ENCODE data around the gene LEFTY2.

Gene LEFTY2

DNA sequence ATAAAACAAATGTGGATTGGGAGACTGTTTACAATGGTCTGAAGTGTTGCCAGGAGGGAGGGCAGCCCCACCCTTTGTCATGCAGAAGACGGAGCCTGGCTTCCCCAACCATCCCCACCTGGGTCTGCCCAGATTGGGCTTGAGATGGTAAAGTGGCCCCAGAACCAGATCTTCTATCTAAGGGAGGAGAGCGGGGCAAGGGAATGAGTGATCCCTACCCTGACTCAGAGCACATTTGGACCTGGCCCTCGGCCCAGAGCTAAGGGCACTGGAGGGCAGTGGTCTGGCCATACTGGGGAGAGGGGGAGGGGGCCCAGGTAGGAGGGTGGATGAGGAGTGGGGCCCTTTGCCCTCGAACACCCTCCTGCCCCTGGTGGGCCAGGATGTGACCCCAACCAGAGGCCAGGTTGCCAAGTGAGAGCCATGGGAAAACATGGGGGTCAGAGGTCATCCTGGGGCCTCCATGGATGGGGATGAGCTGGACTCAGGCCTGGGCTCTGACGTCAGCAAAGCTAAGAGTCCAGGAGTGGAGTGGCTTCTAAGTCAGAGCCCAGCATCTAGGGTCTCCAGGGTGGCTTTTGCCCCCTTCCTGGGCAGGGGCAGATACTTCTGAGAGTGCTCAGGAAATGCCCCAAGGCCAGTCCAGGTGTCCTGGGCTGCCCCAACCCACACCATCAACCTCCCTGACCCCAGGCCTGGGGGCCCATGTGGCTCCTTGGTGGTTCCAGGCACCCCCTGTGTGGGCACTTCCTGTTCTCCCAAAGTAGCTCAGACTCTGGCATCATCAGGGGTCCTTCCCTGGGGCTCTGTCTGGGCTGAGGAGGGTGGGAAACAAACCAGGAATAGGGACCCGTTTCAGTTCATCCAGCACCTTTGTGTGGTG is 50.4 kb downstream of the LEFTY2 start:
- H2BK5ac ChIP-seq (ENCODE audit: low read depth, low read length, poor library complexity, severe bottlenecking): no peak overlapping the region
- no peak overlapping the region for H2BK120ac ChIP-seq (ENCODE audit: low read depth, low read length)
- 84% methylated on average over 6 of the region's 6 CpGs for WGBS
- no peak overlapping the region for H3K4me2 ChIP-seq (ENCODE audit: low read length, poor library complexity, severe bottlenecking)
- H3K4ac ChIP-seq (ENCODE audit: low read depth in 1 of 2, low read length in 2 of 2): no peak overlapping the region
- no peak overlapping the region for H3K9ac ChIP-seq (ENCODE audit: low read length)
- H3K18ac ChIP-seq (ENCODE audit: low read depth in 1 of 2, low read length in 2 of 2): no peak overlapping the region
- no peak overlapping the region for H2BK15ac ChIP-seq (ENCODE audit: low read depth, poor library complexity, severe bottlenecking)
- no peak overlapping the region for H3K14ac ChIP-seq (ENCODE audit: low read length in 2 of 2)
- H3K36me3 ChIP-seq (ENCODE audit: control insufficient read depth in 1 of 2, insufficient read depth in 2 of 2, low read depth in 1 of 2, low read length in 2 of 2): no peaks in the 10 kb centered on the region
- H3K4me1 ChIP-seq (ENCODE audit: control insufficient read depth, insufficient read depth, low read depth, low read length): no peaks in the 10 kb centered on the region
- no peak overlapping the region for H2BK12ac ChIP-seq (ENCODE audit: low read length in 2 of 2)
- no peaks in the 10 kb centered on the region for H3K79me1 ChIP-seq (replicated peaks; ENCODE audit: low read length, poor library complexity, severe bottlenecking)
- H3K27ac ChIP-seq (ENCODE audit: low read length, poor library complexity, severe bottlenecking): no peak overlapping the region
- no peaks in the 10 kb centered on the region for H3K9me3 ChIP-seq (ENCODE audit: control insufficient read depth, low read length)
- H3K23ac ChIP-seq (ENCODE audit: low read length in 2 of 2): no peak overlapping the region
- no peak overlapping the region for H2AK5ac ChIP-seq (ENCODE audit: low read length, severe bottlenecking)
- H4K8ac ChIP-seq (ENCODE audit: low read length): no peak overlapping the region
- H3K4me3 ChIP-seq (ENCODE audit: insufficient read depth in 1 of 2, low read depth in 1 of 2, low read length in 2 of 2): no peak overlapping the region
- no peaks in the 10 kb centered on the region for H3K27me3 ChIP-seq (ENCODE audit: control insufficient read depth in 1 of 2, insufficient read depth in 1 of 2, low read length in 2 of 2)
- H4K91ac ChIP-seq (ENCODE audit: low read length): peak overlapping the region; percentile 37
- no peak for DNase-seq
- no peak overlapping the region for H2AFZ ChIP-seq (ENCODE audit: low read depth, low read length)

DNA sequence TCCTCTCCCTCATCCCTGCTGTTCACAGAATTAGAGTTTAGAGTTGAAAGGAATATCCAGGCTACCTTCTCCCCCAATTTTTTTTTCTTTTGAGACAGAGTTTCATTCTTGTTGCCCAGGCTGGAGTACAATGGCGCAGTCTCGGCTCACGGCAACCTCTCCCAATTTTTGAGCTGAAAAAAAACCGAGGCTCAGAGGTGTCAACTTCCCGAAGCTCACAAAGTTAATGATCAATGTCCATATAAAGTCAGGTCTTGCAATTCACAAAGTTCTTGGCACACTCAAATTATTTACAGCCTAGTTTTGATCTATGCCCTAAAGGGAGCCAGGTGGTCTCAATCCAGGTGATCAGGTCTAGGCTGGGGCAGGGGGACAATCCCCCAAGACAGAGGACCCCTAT is 51.3 kb downstream of the LEFTY2 start:
- Histone ChIP-seq H3K27me3 (ENCODE audit: control insufficient read depth in 1 of 2, insufficient read depth in 1 of 2, low read length in 2 of 2) (no peaks in the 10 kb centered on the region), H4K91ac (ENCODE audit: low read length) (no peak overlapping the region), H3K4me2 (ENCODE audit: low read length, poor library complexity, severe bottlenecking) (no peak overlapping the region), H2AFZ (ENCODE audit: low read depth, low read length) (no peak overlapping the region), H3K9ac (ENCODE audit: low read length) (no peak overlapping the region), H3K4me1 (ENCODE audit: control insufficient read depth, insufficient read depth, low read depth, low read length) (no peaks in the 10 kb centered on the region), H3K23ac (ENCODE audit: low read length in 2 of 2) (no peak overlapping the region), H2BK120ac (ENCODE audit: low read depth, low read length) (no peak overlapping the region), H3K4ac (ENCODE audit: low read depth in 1 of 2, low read length in 2 of 2) (no peak overlapping the region), H2BK15ac (ENCODE audit: low read depth, poor library complexity, severe bottlenecking) (no peak overlapping the region), H3K9me3 (ENCODE audit: control insufficient read depth, low read length) (no peaks in the 10 kb centered on the region), H2AK5ac (ENCODE audit: low read length, severe bottlenecking) (no peak overlapping the region), H2BK12ac (ENCODE audit: low read length in 2 of 2) (no peak overlapping the region), H3K79me1 (replicated peaks; ENCODE audit: low read length, poor library complexity, severe bottlenecking) (no peaks in the 10 kb centered on the region), H2BK5ac (ENCODE audit: low read depth, low read length, poor library complexity, severe bottlenecking) (no peak overlapping the region), H3K14ac (ENCODE audit: low read length in 2 of 2) (no peak overlapping the region), H4K8ac (ENCODE audit: low read length) (no peak overlapping the region), H3K18ac (ENCODE audit: low read depth in 1 of 2, low read length in 2 of 2) (no peak overlapping the region), H3K27ac (ENCODE audit: low read length, poor library complexity, severe bottlenecking) (no peak overlapping the region), H3K4me3 (ENCODE audit: insufficient read depth in 1 of 2, low read depth in 1 of 2, low read length in 2 of 2) (no peak overlapping the region), H3K36me3 (ENCODE audit: control insufficient read depth in 1 of 2, insufficient read depth in 2 of 2, low read depth in 1 of 2, low read length in 2 of 2) (no peaks in the 10 kb centered on the region)
- 90% methylated on average over 5 of the region's 5 CpGs for WGBS
- no peak for DNase-seq

DNA sequence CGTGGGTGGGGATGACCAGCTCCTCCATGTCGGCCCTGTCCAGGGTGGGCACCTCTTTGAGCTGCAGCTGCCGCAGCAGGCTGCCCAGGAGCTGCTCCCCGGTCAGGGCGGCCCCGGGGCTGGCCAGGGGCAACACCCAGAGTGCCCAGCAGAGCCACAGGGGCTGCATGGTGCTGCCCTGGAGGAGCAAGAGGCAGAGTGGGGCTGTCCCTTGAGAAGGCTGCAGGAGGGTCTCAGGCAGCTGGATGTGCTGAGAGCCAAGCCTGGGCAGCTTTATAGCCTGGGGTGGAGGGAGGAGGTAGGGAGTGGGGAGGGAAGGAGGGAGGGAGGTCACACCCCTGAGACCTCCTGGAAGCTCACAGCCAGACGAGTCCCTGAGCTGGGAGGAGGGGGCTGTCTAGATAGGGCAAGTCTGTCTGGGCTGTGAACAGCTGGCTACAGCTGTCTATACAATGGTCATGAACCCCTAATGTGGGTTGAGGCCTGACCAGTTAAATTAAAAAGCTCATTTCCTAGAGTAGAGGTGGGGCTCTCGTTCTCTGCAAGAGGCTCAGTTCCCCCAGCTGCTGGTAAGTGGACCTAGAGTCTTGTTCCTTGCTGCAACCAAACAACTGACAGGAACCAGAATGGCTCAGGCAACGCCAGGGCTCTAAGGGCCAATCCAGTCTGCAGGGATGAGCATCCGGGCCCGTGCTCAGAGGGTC is 52.0 kb downstream of the LEFTY2 start, which contains the start of gene LEFTY1:
Gene LEFTY1 (minus strand): TSS at position 249 of the 704 bp plus-strand sequence. CDS start 80 bp downstream, at position 169.
- Histone ChIP-seq H4K91ac (ENCODE audit: low read length) (no peak within 1 kb of the TSS), H2BK5ac (ENCODE audit: low read depth, low read length, poor library complexity, severe bottlenecking) (no peak within 1 kb of the TSS), H3K4me3 (ENCODE audit: insufficient read depth in 1 of 2, low read depth in 1 of 2, low read length in 2 of 2) (no peak within 1 kb of the TSS), H3K36me3 (ENCODE audit: control insufficient read depth in 1 of 2, insufficient read depth in 2 of 2, low read depth in 1 of 2, low read length in 2 of 2) (no peaks in the 10 kb centered on the region), H2AFZ (ENCODE audit: low read depth, low read length) (no peak within 1 kb of the TSS), H3K27me3 (ENCODE audit: control insufficient read depth in 1 of 2, insufficient read depth in 1 of 2, low read length in 2 of 2) (no peaks in the 10 kb centered on the region), H3K27ac (ENCODE audit: low read length, poor library complexity, severe bottlenecking) (no peak within 1 kb of the TSS), H2BK15ac (ENCODE audit: low read depth, poor library complexity, severe bottlenecking) (no peak within 1 kb of the TSS), H3K4me2 (ENCODE audit: low read length, poor library complexity, severe bottlenecking) (no peak within 1 kb of the TSS), H3K79me1 (replicated peaks; ENCODE audit: low read length, poor library complexity, severe bottlenecking) (no peaks in the 10 kb centered on the region), H3K4me1 (ENCODE audit: control insufficient read depth, insufficient read depth, low read depth, low read length) (no peaks in the 10 kb centered on the region), H2BK12ac (ENCODE audit: low read length in 2 of 2) (no peak within 1 kb of the TSS), H3K23ac (ENCODE audit: low read length in 2 of 2) (peak within 1 kb of the TSS in 1 of 2 experiments; percentile 56), H3K4ac (ENCODE audit: low read depth in 1 of 2, low read length in 2 of 2) (peak within 1 kb of the TSS in 1 of 2 experiments; percentile 2), H2BK120ac (ENCODE audit: low read depth, low read length) (no peak within 1 kb of the TSS), H2AK5ac (ENCODE audit: low read length, severe bottlenecking) (no peak within 1 kb of the TSS), H3K14ac (ENCODE audit: low read length in 2 of 2) (no peak within 1 kb of the TSS), H3K18ac (ENCODE audit: low read depth in 1 of 2, low read length in 2 of 2) (peak within 1 kb of the TSS in 1 of 2 experiments; percentile 34), H4K8ac (ENCODE audit: low read length) (no peak within 1 kb of the TSS), H3K9ac (ENCODE audit: low read length) (no peak within 1 kb of the TSS), H3K9me3 (ENCODE audit: control insufficient read depth, low read length) (no peaks in the 10 kb centered on the region)
- 70% methylated on average over 11 of the region's 11 CpGs for WGBS
- DNase-seq: no peak

DNA sequence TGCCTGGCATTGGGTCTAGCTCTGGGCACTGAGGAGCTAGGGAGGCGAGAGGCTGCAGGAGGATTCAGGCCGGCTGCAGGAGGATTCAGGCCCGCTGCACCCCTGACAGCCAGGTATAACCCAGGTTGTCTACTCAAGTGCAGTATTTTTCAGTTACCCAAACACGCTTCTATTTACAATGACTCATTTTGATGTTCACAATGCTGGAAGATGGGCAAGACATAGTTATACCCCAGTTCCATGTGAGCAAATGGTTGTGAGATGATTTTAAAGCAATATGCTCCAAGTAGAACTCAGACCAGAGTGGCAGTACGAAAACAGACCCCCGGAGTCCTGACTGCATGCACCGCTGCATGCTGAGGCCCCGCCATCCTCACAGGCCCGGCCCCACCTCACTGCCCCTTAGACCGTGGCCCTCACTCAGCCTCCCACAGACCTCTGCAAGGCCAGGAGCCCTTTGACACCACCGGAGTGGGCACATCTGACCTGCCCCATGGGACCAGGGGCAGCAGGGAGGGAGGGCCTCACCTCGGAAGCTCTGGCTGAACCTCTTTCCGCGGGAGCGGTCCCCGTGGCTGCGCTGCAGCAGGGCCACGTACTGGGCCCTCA is 52.6 kb downstream of the LEFTY2 start:
- H3K4ac ChIP-seq (ENCODE audit: low read depth in 1 of 2, low read length in 2 of 2): no peak overlapping the region
- no peak overlapping the region for H2BK12ac ChIP-seq (ENCODE audit: low read length in 2 of 2)
- no peak overlapping the region for H4K91ac ChIP-seq (ENCODE audit: low read length)
- no peak overlapping the region for H3K14ac ChIP-seq (ENCODE audit: low read length in 2 of 2)
- no peak overlapping the region for H3K18ac ChIP-seq (ENCODE audit: low read depth in 1 of 2, low read length in 2 of 2)
- H3K4me2 ChIP-seq (ENCODE audit: low read length, poor library complexity, severe bottlenecking): no peak overlapping the region
- H3K27ac ChIP-seq (ENCODE audit: low read length, poor library complexity, severe bottlenecking): no peak overlapping the region
- H4K8ac ChIP-seq (ENCODE audit: low read length): no peak overlapping the region
- H2BK5ac ChIP-seq (ENCODE audit: low read depth, low read length, poor library complexity, severe bottlenecking): no peak overlapping the region
- peaks cover 3% of the 10 kb centered on the region for H3K4me1 ChIP-seq (ENCODE audit: control insufficient read depth, insufficient read depth, low read depth, low read length)
- peaks cover 2% of the 10 kb centered on the region for H3K79me1 ChIP-seq (replicated peaks; ENCODE audit: low read length, poor library complexity, severe bottlenecking)
- H3K9me3 ChIP-seq (ENCODE audit: control insufficient read depth, low read length): no peaks in the 10 kb centered on the region
- no peak overlapping the region for H3K4me3 ChIP-seq (ENCODE audit: insufficient read depth in 1 of 2, low read depth in 1 of 2, low read length in 2 of 2)
- no peak overlapping the region for H2AFZ ChIP-seq (ENCODE audit: low read depth, low read length)
- DNase-seq: no peak
- WGBS: 74% methylated on average over 17 of the region's 18 CpGs
- H3K9ac ChIP-seq (ENCODE audit: low read length): no peak overlapping the region
- H2BK15ac ChIP-seq (ENCODE audit: low read depth, poor library complexity, severe bottlenecking): no peak overlapping the region
- no peak overlapping the region for H2AK5ac ChIP-seq (ENCODE audit: low read length, severe bottlenecking)
- H3K27me3 ChIP-seq (ENCODE audit: control insufficient read depth in 1 of 2, insufficient read depth in 1 of 2, low read length in 2 of 2): no peaks in the 10 kb centered on the region
- H3K36me3 ChIP-seq (ENCODE audit: control insufficient read depth in 1 of 2, insufficient read depth in 2 of 2, low read depth in 1 of 2, low read length in 2 of 2): no peaks in the 10 kb centered on the region
- no peak overlapping the region for H2BK120ac ChIP-seq (ENCODE audit: low read depth, low read length)
- H3K23ac ChIP-seq (ENCODE audit: low read length in 2 of 2): peak overlapping the region in 1 of 2 experiments; percentile 56

Data from mesenchymal stem cell (in vitro differentiated cells and primary cell).